Measurements from ENCODE around the gene TMEM132C.

GRCh38 chr12:128268379-128268995 lies 1.5 kb downstream of the TMEM132C start:
- TF ChIP-seq ATF2 (CRISPR knock-in tag; IDR thresholded peaks at IDR 0.05; ENCODE audit: borderline replicate concordance, low read depth) = no peak
- TF ChIP-seq KAT7 (CRISPR knock-in tag; IDR thresholded peaks at IDR 0.05; ENCODE audit: borderline replicate concordance) = no peak
- no peak for TF ChIP-seq CBFB (CRISPR knock-in tag; IDR thresholded peaks at IDR 0.05; ENCODE audit: low read depth)
- no peak for TF ChIP-seq CTCF (IDR thresholded peaks at IDR 0.05)
- no peak for TF ChIP-seq ZNF671 (CRISPR knock-in tag; IDR thresholded peaks at IDR 0.05)
- no peak for TF ChIP-seq ESRRA (CRISPR knock-in tag; IDR thresholded peaks at IDR 0.05; ENCODE audit: borderline replicate concordance)
- TF ChIP-seq ZNF121 (CRISPR knock-in tag; IDR thresholded peaks at IDR 0.05) = no peak
- TF ChIP-seq STAT6 (CRISPR knock-in tag; conservative IDR thresholded peaks at IDR 0.05; ENCODE audit: low read depth) = no peak
- no peak for TF ChIP-seq E2F4 (CRISPR knock-in tag; IDR thresholded peaks at IDR 0.05; ENCODE audit: borderline replicate concordance, low read depth)
- TF ChIP-seq FOXP1 (CRISPR knock-in tag; IDR thresholded peaks at IDR 0.05; ENCODE audit: borderline replicate concordance) = no peak
- no peak for TF ChIP-seq E2F5 (CRISPR knock-in tag; IDR thresholded peaks at IDR 0.05)

All from WTC11 (cell line).